Activated T-helper 1 cell treated with anti-CD3 and anti-CD28 coated beads, Interleukin-2, amount 50 U/mL, for 16 hours (primary cell): Measurements from ENCODE around the gene STX16.
"Not testable (repeated sequence)": the region's sequence is repeated elsewhere in the genome, so short reads cannot be mapped to it uniquely, and the experiment has no call there.

Source experiments
- DNase-seq, 2 donors: peaks; one replicate each; pipeline ENCODE4 v3.0.0-alpha.2; 2020; ENCODE audit warnings: low read depth in 1 of 2, low spot score in 1 of 2

Gene STX16

DNA sequence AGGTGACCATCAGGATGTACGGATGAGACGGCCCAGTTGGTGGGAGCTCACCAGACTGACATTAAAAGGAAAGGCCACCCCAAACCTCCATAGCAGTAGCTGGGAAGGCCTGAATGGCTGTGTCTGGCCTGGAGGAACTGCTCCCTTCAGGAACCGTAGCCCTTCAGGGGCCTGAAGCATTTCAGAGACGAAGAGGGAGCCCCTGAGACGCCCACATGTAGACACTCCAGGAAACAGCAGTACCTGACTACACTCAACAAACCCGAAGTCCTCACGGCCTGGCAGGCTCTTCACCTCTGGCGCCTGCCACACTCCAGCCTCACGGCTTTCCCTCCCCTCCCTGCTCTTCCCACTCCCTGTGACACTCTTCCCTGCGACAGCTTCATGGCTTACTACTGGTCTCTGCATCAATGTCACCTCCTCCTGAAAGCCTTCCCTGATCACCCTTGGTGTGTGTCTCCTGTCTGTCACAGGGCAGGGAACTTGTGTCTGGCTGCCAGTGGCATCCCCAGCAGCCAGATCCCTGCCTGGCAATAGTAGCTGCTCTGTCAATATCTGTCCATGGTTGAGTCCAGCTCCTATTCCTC, 14.6 kb upstream of the STX16 start:
- no peak for DNase-seq

DNA sequence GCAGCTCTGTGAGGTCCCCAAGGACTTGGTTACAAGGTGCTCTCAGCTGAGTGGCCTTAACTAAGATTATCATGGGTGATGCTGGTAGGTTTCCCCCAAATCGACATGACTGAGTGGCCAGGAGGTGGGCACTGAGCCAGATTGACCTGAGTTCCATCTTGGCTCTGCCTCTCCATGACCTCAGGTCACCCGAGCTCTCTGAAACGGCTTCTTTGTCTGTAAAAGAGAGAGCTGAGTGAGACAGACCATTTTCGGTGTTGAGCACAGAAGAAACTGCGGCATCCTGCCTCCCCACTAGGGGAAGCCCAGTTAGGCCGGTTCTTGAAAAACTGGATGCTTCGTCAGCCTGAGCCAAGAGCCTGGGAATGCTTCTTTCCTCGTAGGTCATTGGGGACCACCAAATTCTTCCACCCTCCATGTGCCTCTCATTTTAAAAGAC, 14.1 kb upstream of the STX16 start:
- no peak for DNase-seq

DNA sequence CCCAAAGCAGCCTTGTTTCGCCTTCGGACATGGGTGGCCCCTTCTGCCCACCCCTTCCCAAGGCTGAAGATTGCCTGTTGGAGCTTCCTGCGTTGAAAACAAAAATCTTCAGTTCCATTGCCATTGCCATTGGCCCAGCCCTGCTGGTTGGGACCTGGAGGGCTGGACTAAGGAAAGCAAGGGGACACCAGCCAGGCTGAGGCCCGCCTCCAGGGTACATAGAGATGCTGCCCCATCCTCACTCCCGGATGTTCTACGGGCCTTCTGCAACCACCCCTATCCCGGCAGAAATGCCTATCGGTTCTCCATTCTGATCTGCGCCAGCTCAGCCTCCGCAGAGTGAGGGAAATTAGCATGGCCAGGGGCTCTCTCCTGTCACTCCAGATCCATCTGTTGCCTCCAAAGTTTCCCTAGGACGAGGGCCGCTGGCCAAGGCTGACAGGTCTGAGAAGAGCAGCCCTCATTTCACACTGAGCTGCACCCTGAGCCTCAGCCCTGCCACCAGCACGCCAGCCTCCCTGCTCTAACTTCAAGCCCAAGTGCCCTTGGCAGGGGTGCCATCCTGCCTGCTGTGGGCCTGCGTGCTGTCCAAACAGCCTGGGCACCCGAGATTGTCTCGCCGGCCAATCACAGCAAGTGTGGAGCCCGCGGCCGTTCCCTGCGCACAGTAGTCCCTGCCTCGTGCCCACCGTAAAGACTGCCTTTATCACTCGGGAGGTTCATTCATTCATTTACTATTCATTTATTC, 13.4 kb upstream of the STX16 start:
- DNase-seq, result no peak

DNA sequence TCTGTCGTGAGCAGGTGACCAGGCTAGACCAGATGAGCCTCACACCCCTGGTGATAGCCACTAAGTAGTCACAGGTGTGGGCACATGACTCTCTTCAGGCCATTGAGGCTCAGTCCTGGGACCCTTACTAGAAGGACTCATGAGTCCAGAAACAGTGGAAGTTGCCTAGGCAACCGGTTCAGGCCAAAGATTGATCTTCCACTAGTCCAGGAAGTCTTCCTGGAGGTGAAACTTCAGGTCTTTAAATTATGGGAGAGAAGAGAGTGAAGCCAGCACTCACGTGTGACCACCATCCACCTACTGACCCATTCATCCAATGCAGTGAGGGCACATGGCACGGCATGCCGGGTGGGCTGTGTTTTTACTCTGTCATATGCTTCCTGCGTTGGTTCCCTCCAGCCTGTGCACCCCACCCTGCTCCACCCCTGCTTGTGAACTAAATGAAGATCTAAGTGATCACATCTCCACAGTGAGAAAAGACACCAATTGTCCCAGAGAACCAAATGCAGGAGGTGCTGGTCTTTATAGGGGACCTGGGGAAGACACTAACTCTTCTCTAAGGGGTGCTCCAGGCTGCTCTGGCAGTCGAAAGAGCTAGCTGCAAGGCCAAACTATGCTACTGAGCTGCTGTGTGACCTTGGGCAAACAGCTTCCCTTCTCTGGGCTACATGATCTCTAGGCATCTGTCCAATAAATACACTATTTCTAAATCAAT, 12.5 kb upstream of the STX16 start:
- no peak for DNase-seq

DNA sequence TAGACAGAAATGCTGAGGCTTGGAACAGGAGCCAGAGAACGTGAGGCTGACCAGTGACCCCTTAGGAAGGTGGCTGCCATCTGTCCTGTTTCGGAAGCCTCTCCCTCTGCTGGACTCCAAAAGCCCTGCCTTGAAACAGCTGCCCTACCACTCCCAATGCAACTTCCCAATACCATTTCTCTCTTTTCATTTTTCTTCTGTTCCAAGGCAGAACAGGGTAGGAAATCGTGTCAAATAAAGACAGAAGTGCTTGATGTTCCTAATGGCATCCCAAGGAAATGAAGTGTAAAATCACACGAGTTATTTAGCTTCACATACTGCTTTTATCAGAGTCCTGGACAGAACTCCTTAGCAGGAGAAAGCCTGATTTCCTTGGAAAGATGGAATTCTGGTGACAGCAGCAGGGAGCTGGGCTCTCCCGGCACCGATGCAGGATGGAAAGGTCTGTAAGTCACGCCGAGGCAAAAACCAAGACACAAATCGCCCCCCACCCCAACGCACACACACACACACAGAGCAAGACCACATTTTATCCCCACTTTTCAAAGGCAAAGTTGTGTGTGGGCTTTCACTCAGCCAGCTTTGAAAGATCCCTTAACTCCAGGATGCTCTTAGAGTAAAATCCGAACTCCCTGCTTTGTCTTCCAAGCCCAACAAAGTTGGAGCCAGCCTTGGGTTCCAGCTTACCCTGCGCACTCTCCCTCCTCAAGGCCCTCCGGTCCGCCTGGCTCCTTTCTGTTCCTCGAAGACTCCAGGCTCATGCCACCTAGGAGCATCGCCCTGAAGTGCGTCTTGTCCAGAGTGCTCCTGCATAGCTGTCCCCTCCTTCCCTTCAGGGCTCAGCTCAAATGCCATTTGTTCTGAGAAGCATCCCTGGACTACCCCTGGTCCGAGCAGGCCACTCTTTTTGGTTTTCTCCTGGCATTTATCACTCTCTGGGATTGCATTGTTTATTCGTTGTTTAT, 11.6 kb upstream of the STX16 start:
- DNase-seq, result no peak

DNA sequence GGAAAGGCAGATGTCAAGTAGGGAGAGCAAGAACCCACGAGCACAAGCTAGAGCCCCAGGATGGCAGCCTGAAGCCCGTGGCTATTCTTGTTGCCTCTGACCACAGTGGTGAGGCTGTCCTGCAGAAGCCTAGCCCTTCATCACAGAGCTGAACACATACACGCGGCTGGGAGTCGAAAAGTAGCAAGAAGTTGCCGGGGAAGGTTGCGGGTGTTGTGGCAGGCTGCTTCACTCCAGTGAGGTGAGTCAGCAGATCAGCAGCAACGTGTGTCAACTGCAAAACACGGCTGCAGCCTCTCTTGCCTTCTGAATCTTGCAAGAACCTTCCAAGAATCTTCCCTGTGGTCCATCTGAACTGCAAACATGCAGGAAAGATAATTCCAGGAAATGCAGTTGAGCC, 10.6 kb upstream of the STX16 start:
- DNase-seq, result no peak

DNA sequence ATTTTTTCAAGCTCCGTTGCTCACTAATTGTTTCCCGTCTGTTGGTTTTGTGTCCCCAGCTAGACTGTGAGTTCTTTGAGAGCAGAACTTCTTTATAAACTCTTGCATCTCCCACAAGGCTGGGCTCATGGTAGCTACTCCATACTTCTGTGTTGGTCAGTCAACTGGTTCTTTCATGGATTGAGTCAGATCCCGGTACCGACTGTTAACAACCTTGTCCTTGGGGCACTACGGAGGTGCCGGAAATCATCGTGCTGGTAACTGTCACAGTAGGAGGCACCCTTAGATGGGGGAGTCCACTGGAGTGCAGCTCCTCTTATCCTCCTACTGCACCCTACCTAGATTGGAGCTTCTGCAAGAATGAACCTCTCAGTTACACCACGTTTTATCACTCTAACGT, 8.6 kb upstream of the STX16 start:
- DNase-seq, result no peak

DNA sequence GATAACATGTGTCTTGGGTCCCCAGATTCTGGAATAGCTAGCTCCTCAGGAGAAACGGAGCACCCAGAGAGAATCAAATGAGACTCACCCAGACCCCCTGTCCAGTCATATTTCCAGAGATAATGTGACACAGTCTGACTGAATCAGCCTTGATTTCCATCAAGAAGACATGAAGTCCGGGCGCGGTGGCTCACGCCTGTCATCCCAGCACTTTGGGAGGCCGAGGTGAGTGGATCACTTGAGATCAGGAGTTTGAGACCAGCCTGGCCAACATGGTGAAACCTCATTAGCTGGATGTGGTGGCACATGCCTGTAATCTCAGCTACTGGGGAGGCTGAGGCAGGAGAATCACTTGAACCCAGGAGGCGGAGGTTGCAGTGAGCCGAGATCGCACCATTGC, 8.2 kb upstream of the STX16 start:
- not testable (repeated sequence) for DNase-seq

DNA sequence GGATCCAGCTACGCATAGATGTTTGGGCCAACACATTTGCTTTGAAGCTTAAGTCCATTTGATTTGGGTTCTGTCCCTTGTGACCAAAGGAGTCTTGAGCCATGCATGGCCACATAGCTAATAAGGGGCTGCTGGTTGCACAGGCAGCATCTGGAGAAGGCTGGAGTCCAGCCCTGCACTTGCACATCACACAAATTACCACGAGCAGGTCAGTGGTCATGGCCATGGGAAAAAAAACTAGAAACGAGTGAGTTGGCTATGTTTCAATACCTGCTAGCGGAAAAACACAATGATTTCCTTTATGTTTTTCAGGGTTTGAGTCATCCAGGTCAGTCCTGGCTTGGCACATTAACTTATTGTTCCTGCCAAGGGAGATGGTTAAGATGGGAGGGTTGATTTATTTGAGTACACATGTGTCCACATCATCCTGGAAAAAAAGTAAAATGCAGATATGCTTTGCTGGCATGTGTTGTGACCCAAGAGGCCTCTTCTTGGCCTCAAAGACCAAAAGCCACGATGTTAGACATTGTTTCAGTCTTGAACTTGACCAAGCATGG, 5.6 kb upstream of the STX16 start:
- DNase-seq, result no peak

DNA sequence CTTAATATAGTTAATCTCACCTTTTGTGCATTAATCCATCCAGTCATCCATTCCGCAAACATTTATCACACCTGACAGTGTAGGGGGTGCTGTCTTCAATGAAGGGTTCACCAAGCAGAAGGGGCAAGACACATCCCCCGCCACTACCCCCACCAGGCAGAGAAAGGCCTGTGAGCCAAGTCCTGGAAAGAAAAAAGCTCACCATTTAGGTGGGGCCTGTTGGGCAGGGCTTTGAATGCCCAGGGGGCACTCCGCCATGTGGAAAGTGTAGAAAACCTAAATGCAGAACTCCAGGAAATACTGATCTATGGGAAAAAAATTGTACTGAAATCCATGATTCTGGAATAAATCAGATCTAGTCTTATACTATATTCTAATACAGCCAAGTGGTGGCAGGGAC, 4.8 kb upstream of the STX16 start:
- no peak for DNase-seq

DNA sequence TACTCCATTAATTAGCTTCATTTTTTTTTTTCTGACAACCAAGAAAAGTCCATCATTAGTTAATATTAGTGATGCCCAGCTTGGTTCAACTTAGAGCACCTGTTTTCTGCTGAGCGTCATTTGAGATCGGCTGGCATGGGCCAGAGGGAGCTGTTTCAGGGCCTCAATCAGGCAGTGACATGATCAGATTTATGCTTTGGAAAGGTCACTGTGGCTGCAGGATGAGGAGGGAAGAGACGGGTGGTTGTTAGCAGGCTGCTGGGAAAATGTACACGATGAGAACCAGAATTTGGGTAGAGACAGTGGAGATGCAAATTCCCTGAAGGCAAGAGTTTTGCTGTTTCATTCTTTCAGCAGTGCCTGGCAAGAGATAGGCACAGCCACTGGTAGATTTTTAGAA, 4.4 kb upstream of the STX16 start:
- no peak for DNase-seq

DNA sequence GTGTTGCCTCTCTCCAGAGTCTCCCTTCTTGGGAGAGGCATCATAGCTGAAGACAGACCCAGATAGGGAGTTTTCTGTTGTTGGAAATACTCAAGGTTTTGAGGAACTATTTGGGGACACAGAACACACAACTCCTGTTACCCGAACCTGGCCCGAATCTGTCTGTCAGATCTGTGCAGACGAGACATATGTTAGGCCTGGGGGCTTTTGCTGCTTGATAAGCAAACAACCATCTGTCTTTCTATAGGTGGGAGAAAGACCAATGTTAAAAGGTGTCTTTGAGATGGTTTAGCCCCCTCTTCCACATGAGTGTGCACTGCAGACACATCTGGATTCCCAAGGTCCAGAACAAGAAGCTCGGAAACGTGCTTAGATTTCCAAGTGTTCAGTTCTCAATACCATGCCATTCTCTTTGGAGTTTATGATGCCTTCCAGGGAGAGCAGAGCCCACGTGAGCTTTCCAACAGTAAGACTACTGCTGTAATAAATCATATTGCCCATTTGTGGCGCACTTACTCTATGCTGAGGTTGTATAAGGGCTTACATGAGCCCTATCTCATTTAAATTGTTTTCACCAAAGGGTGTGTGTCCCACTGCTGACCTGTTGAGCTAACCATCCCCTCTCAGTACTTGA, 3.8 kb upstream of the STX16 start:
- DNase-seq, result no peak

DNA sequence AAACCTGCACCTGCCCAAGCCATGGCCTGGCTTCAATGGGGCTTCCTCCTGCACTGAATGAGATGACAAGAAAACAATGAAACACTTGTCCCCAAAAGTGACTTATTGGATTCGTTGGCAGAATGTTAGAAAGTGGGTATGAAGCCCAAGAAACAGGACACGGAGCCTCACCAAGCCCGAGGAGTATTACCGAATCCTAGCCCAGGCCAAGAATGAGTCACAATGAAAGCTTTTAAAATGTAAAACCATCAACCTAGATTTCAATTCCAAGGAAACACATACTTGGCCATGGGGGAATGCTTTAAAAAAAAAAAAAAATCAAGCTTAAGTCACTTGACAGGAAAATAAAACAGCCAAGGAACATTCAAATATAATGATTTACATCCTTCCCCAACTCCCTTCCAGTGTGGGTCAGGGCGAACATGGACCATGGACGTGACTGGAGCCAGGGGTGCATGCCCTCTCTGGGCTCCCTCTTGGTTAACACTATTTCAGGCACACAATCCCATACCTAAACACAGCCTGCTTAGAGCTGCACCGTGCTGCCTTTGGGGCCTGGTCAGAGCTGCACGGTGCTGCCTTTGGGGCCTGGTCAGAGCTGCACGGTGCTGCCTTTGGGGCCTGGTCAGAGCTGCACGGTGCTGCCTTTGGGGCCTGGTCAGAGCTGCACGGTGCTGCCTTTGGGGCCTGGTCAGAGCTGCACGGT, 3.1 kb upstream of the STX16 start:
- no peak for DNase-seq

DNA sequence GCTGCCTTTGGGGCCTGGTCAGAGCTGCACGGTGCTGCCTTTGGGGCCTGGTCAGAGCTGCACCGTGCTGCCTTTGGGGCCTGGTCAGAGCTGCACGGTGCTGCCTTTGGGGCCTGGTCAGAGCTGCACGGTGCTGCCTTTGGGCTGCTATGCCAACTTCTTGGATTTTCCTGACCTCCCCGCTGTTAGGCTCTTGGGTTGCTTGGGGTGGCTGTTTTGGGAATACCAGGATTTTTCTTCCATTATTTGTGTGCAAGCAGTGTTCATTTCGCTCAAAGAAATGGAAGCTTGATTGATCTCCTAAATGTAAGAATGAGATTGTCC, 2.6 kb upstream of the STX16 start:
- DNase-seq, result not testable (repeated sequence)

DNA sequence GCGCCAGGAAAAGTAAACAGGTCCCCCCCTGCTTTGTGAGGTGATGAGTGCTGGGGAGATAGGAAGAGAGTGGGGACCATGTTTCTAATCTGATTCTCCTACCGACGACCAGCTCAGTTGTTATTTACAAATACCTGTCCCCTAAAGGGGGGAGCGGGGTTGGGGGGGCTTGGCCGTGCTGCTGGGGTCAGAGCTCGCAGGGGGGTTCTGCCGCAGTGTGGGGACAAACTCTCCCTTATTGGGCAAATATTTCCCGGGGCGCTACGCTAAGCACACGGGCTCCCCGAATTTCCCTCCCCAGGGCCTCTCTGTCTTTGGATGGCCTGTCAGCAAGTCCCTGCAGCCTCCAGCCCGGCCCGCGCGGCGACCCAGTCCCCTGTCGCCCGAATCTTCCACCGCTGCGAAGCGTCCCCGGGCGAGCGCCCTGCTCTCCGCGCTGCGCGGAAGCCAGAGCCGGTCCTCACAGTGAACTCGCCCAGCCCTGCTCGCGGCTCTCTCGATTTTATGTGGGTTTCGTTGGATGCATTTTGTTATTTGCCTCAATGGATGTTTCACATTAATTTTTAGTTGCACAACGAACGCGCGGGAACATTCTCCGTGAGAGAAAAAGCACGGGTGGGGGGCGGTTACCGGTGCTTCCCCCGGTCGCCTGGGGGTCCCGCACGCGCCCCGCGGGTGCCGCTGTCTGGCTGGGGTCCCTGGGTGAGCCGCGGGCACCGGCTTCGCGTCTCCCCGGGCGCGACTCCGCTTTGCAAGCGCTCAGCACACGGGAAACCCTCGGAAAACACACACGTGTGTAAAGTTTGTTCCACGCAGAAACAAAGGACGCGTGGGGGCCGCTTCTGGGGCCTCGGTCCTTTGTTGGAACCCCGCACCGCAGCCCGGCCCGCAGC, 1.5 kb upstream of the STX16 start:
- DNase-seq, result peak in 1 of 2 donors; percentile 17

DNA sequence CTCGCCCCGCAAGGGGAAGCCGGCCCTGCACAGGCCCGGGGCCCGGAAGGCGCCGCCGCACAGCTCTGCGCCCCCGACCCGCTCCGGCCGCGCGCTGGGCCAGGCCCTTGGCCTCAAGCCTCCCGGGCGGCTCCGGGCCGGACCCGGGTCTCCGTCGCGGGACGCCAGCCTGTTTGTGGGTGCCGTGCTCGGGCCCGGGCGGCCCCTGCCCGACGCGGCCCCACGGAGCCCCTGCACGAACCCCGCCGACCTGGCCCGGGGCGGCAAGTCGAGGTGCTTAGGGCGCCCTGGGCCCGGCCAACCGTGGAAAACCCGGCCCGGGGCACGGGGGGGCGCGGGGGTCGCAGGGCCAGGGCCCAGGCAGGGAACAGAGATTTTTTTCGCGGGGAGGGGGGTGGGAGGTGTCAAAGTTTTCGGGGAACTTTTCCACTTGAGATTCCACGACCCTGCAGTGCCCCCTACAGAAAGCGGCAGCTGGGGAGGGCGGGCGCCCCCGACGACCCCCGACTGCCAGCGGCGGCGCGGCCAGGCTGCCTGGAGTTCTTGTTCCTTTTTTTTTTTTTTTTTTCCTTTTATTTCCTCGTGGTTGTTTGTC, 805 bp upstream of the STX16 start:
- DNase-seq, result peak in 1 of 2 donors; percentile 18

DNA sequence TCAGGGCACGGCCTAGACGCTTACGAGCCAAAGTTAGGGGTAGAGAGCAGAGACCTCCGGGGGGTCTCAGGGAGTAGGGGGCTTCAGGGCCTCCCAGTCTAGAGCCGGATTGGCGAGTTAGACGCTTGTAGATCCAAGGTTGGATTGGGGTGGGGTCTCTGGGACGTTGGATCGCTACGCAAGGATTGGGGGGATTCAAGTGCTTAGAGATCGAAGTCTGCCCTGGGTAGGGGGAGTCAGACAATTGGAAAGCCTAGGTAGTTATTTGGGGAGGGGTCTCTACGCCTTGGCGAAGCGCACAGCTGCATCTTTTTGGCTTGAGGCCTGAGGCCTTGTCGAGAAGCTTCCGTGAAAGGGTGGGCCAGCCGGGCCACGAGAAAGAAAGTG, 469 bp downstream of the STX16 start:
- DNase-seq, result no peak

DNA sequence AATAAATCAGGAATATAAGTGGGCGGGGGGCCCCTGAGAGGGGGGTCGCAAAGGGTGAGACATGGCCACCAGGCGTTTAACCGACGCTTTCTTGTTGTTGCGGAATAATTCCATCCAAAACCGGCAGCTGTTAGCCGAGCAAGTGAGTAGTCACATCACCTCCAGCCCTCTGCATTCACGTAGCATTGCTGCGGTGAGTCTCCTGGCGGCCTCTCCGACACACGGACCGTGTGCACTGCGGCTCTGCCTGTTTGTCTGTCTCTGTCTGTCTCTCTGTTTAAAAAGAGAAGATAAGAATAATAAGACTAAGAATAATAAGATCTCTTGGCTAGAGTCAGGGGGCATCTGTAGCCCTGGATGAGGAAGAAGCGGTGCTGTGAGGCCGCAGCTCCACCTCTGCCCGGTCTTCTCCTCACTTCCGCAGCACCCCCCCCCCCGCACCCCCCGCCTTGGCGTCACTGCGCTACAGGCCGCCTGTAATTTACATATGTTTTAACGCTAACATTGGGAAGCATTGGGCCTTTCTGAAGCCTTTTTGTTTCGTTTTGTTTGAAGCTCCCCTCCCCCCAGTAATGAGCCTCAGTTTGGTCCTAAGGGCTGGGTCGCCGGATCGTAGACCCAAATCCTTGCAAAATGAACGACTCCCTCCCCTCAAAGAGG, 993 bp downstream of the STX16 start:
- peak; percentile 35 to 42 for DNase-seq
